ENCODE measurements around the gene ARHGAP12. TPM values are rescaled to one million over a fixed set of nuclear protein-coding genes. Genes with fewer than 3 reads are reported as not detected.

The ARHGAP12 gene
- total and polyA plus RNA-seq, 5 experiments from 2014 or later: 9.9 to 35.0 (median 11.3) TPM

DNA sequence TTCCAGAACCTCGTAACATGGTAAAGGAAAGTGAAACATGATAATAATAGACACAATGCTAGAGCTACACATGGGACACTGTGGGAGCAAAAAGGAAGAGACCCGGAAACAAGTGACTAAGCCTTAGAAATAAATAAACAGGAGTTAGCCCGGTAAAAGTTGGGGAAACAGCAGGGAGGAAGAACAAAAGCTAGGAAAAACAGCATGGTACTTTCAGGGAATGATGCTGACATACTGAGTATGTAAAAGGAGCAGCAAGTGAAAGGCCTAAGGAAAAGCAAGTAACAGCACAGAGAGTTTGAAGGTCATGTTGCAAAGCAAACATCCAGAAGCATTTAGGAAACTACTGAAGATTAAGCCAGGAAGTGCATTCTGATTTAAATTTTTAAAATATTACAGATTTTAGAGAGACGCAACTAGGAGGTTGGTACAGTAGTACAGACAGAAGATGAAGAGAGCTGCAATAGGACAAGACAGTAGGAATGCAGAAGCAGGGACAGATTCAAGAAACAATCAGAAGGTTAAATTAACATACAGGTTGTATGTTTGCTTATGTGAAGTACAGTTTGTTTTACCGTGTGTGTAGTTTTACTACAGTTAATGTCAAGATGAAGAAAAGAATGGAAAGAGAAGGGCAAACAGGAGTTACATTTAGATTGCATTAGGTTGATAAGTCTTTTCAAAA is 63.7 kb downstream of the ARHGAP12 start:
- DNase-seq: no peak
- no peaks in the 10 kb centered on the region for H3K27me3 Mint-ChIP-seq
- POLR2A ChIA-PET: no interaction called here
- no peaks in the 10 kb centered on the region for H3K9me3 Mint-ChIP-seq
- no peak for ATAC-seq
- no peak overlapping the region for H3K4me3 Mint-ChIP-seq
- H3K27ac Mint-ChIP-seq: peak overlapping the region in 5 of 10 donors; percentile 1 to 37 (median 4)
- peaks cover 9 to 19% (median 9%) of the 10 kb centered on the region in 3 donors for H3K36me3 Mint-ChIP-seq
- H3K4me1 Mint-ChIP-seq: peaks cover 16 to 37% (median 23%) of the 10 kb centered on the region in 4 donors

DNA sequence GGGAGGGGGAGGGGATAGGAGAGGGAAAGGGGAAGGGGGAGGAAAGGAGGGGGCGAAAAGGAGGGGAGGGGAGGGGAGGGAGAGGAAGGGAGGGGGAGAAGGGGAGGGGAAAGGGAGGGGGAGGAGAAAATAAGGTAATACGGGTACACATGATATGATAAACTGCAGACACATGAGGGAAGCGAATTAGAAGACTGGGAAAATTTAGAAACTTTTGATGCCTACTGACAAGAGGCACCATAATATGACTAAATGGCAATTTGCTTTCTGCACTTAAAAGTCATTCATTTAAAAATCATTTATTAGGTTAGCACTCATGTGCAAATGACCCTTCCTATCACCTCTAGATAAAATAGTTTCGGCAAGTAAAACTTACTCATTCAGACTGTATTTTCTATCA is 73.6 kb downstream of the ARHGAP12 start:
- H3K4me3 Mint-ChIP-seq: no peak overlapping the region
- peaks cover 10 to 32% (median 18%) of the 10 kb centered on the region in 4 donors for H3K4me1 Mint-ChIP-seq
- no peaks in the 10 kb centered on the region for H3K27me3 Mint-ChIP-seq
- ATAC-seq (no peak), DNase-seq (no peak)
- POLR2A ChIA-PET: no interaction called here
- H3K9me3 Mint-ChIP-seq: peaks cover 0 to 9% (median 0%) of the 10 kb centered on the region in 9 donors
- H3K36me3 Mint-ChIP-seq: peaks cover 13 to 59% (median 21%) of the 10 kb centered on the region in 3 donors
- no peak overlapping the region for H3K27ac Mint-ChIP-seq

DNA sequence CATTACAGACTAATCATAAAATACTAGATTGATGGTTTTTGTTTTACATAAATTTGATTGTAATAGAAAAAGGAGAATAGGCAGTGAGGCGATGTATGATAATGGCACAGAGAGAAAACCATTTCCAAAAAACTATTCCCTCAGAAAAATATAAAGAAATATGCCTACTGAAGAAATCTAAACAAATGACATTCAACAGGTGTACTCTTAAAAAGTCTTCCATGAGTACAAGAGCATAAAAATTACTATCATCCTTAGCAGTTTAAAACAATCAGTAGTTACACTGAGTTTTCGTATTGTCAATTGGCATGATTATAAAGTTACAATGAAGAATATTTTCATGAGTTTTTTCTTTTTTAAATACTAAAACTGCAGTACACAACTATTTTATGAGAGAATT is 75.0 kb downstream of the ARHGAP12 start:
- DNase-seq: no peak
- Mint-ChIP-seq H3K4me1 (peaks cover 10 to 35% (median 18%) of the 10 kb centered on the region in 4 donors), H3K9me3 (peaks cover 0 to 3% (median 0%) of the 10 kb centered on the region in 9 donors), H3K4me3 (no peak overlapping the region), H3K27ac (no peak overlapping the region), H3K27me3 (no peaks in the 10 kb centered on the region), H3K36me3 (peaks cover 5 to 53% (median 12%) of the 10 kb centered on the region in 3 donors)
- ATAC-seq: no peak
- POLR2A ChIA-PET: no interaction called here

DNA sequence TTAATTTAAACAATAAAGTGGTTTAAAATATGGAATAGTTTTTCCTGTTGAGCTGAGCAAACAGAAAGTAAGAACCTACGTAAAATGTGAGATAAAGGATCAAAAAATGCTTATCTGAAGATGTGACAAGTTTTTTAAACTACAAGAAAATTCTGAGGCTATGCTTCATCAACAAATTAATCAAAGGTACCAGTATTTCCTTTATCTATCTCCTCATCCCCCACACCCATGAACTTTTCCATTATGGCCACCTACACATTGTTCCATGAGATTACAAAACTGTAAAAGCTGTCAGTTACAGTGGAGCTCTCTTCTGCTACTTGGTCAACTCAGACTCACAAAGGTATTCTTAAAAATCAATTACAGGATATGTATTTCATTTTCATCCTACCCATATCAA is 77.4 kb downstream of the ARHGAP12 start:
- POLR2A ChIA-PET: no interaction called here
- H3K4me1 Mint-ChIP-seq: peaks cover 3 to 22% (median 11%) of the 10 kb centered on the region in 4 donors
- ATAC-seq: no peak

DNA sequence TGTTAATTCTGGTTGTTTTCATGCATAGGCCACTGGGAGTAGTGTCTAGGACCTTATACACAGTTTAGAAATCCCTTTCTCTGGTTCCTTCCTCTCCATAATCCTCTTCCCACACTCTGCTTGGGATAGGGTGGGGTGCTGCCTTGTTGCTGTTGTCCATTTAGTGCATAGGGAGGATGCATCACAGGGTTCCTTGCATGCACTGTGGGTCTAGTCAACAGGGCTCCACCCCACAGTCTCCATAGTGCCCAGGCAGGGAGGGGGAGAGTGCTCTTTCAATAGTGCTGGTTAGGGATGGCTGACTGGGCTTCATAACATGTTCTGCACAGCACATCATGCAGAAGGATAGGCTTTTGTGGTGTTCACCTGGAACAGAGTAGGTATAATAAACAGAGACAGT is 81.1 kb downstream of the ARHGAP12 start:
- peak overlapping the region in 2 of 10 donors; percentile 38 to 87 for H3K27ac Mint-ChIP-seq
- peaks cover 5 to 33% (median 12%) of the 10 kb centered on the region in 4 donors for H3K4me1 Mint-ChIP-seq

More for the DNA sequence above, 77.4 kb downstream of the ARHGAP12 start:
- Mint-ChIP-seq H3K36me3 (peaks cover 0 to 49% (median 10%) of the 10 kb centered on the region in 3 donors), H3K4me3 (no peak overlapping the region), H3K27ac (peak overlapping the region in 1 of 10 donors; percentile 6), H3K27me3 (no peaks in the 10 kb centered on the region), H3K9me3 (no peaks in the 10 kb centered on the region)
- DNase-seq: no peak

DNA sequence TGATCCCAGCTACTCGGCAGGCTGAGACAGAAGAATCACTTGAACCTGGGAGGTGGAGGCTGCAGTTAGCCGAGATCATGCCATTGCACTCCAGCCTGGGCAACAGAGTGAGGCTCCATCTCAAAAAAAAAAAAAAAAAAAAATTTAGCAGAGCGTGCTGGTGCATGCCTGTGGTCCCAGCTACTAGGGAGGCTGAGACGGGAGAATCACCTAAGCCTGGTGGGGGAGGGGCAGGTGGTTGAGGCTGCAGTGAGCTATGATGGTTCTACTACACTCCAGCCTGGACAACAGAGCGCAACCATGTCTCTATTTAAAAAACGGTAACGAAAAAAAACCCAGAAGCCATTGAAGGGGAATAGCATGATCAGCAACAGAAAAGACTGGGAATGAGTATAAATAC is 89.9 kb downstream of the ARHGAP12 start:
- no peak overlapping the region for H3K27ac Mint-ChIP-seq
- ATAC-seq (no peak), DNase-seq (no peak)
- POLR2A ChIA-PET: no interaction called here
- H3K4me3 Mint-ChIP-seq: no peak overlapping the region
- H3K9me3 Mint-ChIP-seq: no peaks in the 10 kb centered on the region
- H3K36me3 Mint-ChIP-seq: peaks cover 0 to 42% (median 8%) of the 10 kb centered on the region in 3 donors
- no peaks in the 10 kb centered on the region for H3K27me3 Mint-ChIP-seq
- peaks cover 1 to 10% (median 5%) of the 10 kb centered on the region in 4 donors for H3K4me1 Mint-ChIP-seq

More for the DNA sequence above, 81.1 kb downstream of the ARHGAP12 start:
- Mint-ChIP-seq H3K9me3 (no peaks in the 10 kb centered on the region), H3K27me3 (no peaks in the 10 kb centered on the region), H3K36me3 (peaks cover 0 to 42% (median 17%) of the 10 kb centered on the region in 3 donors), H3K4me3 (no peak overlapping the region)
- DNase-seq: no peak
- POLR2A ChIA-PET: no interaction called here
- no peak for ATAC-seq

DNA sequence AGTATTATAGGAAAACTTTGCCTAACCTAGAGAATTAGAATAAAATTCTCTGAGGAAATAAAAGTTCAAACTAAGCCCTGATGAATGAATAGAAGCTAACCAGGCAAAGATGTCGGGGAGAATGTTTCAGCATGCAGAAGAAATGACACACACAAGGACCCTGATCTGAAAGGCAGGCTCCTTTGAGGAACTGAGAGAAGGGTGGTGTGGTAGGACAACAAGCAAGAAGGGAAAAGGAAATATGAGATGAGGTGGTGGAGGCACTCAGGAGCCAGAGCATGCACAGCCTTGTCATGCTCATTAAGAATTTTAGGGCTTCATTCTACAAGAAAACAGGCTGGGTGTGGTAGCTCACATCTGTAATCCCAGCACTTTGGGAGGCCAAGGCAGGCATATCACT is 90.6 kb downstream of the ARHGAP12 start:
- POLR2A ChIA-PET: no interaction called here
- H3K36me3 Mint-ChIP-seq: peaks cover 0 to 40% (median 8%) of the 10 kb centered on the region in 3 donors
- peaks cover 8 to 13% (median 11%) of the 10 kb centered on the region in 4 donors for H3K4me1 Mint-ChIP-seq
- no peak for ATAC-seq
- DNase-seq: no peak
- H3K27ac Mint-ChIP-seq: no peak overlapping the region
- no peaks in the 10 kb centered on the region for H3K27me3 Mint-ChIP-seq
- no peak overlapping the region for H3K4me3 Mint-ChIP-seq
- H3K9me3 Mint-ChIP-seq: no peaks in the 10 kb centered on the region

DNA sequence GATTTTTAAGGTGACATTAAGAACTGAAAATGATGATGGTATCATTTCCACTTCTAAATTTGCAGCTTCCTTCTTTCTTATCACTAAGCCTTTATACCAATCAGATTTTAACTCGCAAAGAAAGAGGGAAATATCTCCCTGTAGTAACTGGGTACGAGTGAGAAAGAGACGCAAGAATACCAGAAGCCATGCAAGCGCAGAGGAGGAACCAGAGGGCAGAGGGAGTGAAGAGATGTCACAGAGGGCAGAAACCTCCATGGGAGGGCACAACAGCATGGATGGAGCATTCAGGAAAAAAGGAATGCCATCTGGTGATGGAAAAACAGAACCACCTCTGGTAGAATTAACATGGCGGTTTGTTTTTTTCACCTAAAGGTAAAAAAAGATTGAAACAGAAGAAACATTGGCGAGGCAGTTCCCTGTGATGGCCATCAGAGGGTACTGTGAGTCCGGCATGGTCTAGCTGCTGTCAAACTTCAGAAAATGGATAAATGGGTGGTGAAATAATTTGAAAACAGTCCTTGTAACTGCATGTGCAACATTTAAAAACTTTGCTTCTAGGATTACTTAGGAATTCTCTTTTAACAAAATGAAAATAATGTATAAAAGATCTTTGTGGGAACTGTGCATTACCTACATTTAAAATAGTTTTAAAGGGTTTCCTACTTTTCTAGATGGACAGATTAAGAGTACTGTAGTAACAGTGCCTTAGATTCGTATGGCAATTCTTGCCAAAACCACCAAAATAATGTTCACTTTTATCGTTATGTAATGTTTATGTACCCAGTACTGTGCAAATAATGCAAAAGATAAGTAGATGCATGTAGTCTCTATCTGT is 91.8 kb downstream of the ARHGAP12 start:
- POLR2A ChIA-PET: no interaction called here
- peak overlapping the region in 3 of 10 donors; percentile 7 to 66 (median 42) for H3K27ac Mint-ChIP-seq
- no peaks in the 10 kb centered on the region for H3K9me3 Mint-ChIP-seq
- H3K4me3 Mint-ChIP-seq: no peak overlapping the region
- peaks cover 8 to 11% (median 10%) of the 10 kb centered on the region in 4 donors for H3K4me1 Mint-ChIP-seq
- H3K27me3 Mint-ChIP-seq: no peaks in the 10 kb centered on the region
- ATAC-seq (no peak), DNase-seq (no peak)
- peaks cover 0 to 39% (median 4%) of the 10 kb centered on the region in 3 donors for H3K36me3 Mint-ChIP-seq

DNA sequence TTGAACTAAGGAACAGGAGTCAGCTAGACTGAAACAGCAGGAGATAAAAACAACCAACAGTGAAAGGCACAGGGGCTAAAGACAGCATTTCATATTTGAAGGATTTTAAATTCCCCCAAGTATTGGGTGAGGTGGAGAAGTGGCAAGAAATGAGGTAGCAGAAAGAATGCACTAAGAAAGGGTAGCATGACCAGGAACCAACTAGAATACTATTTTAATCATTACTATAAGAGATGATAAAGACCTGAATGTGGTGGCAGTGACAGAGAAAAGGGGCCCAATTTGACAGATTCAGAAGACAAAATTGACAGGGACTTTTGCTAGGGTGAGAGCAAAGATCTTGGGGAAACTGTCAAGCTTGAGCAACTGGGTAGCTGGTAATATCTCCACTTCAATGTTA is 94.9 kb downstream of the ARHGAP12 start:
- ATAC-seq (no peak), DNase-seq (no peak)
- no peaks in the 10 kb centered on the region for H3K27me3 Mint-ChIP-seq
- peaks cover 8 to 11% (median 11%) of the 10 kb centered on the region in 4 donors for H3K4me1 Mint-ChIP-seq
- H3K27ac Mint-ChIP-seq: peak overlapping the region in 4 of 10 donors; percentile 0 to 58 (median 12)
- POLR2A ChIA-PET: no interaction called here
- H3K4me3 Mint-ChIP-seq: no peak overlapping the region
- H3K9me3 Mint-ChIP-seq: no peaks in the 10 kb centered on the region
- H3K36me3 Mint-ChIP-seq: peaks cover 0 to 46% (median 4%) of the 10 kb centered on the region in 3 donors

DNA sequence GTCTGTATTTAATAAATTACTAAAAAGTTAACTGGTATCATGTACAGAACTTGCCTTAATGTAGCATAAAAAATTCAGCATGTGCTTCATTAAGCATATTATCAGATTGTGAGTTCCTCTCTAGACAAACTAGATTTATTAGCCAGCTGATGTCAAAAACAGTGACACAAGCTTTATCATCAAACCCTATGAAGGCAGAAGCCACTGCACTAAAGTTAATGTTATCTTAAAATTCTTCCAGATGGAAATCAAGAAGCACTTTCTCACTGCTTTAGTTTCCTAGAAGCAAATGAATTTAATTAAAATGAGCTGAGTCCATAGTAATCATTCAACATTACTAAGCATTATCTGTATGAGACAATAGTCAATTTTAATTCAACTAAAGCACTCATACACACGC is 96.4 kb downstream of the ARHGAP12 start:
- Mint-ChIP-seq H3K27me3 (no peaks in the 10 kb centered on the region), H3K27ac (peak overlapping the region in 1 of 10 donors; percentile 1), H3K9me3 (no peaks in the 10 kb centered on the region), H3K4me3 (no peak overlapping the region), H3K4me1 (peaks cover 8 to 11% (median 10%) of the 10 kb centered on the region in 4 donors), H3K36me3 (peaks cover 0 to 40% (median 4%) of the 10 kb centered on the region in 3 donors)
- POLR2A ChIA-PET: no interaction called here
- DNase-seq (no peak), ATAC-seq (no peak)

DNA sequence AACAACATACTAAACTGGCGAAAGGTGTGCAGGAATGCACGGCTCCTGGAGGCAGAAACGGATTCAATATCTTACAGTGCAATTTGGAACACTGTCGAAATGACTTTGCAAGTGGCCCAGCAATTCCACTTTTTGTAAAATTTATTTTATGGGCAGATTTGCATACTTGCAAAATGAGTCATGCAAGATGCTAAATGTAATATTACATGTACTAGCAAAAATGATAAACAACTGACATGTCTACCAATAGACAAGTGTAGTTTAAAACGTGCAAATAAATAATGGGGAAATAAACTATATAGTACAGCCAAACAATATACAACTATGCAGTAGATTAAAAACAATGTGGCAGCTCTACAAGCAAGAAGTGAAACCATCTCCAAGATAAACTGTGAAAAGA is 97.7 kb downstream of the ARHGAP12 start:
- ATAC-seq: no peak
- peaks cover 0 to 44% (median 6%) of the 10 kb centered on the region in 3 donors for H3K36me3 Mint-ChIP-seq
- H3K27ac Mint-ChIP-seq: no peak overlapping the region
- no peak overlapping the region for H3K4me3 Mint-ChIP-seq
- H3K27me3 Mint-ChIP-seq: no peaks in the 10 kb centered on the region
- H3K4me1 Mint-ChIP-seq: peaks cover 7 to 11% (median 10%) of the 10 kb centered on the region in 4 donors
- no peaks in the 10 kb centered on the region for H3K9me3 Mint-ChIP-seq
- POLR2A ChIA-PET: no interaction called here
- no peak for DNase-seq

DNA sequence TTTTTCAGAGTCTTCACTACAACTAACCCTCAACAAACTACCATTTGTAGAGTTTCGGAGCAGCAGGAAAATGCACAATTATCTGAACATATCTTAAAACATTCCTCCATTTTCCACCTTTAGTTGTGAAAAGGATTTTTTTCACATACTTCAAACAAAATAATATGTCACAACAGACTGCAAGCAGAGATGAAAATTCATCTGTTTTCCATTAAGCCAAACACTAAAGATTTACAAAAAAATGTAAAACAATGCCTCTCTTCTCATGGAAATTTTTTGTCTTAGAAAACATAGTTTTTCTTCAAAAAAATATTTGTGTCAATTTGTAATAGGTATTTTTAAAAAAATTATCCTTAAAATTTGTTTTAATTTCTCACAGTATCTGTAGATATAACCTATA is 98.9 kb downstream of the ARHGAP12 start:
- Mint-ChIP-seq H3K27ac (peak overlapping the region in 1 of 10 donors; percentile 9), H3K36me3 (peaks cover 0 to 50% (median 6%) of the 10 kb centered on the region in 3 donors), H3K9me3 (no peaks in the 10 kb centered on the region), H3K4me1 (peaks cover 7 to 11% (median 10%) of the 10 kb centered on the region in 4 donors), H3K4me3 (no peak overlapping the region), H3K27me3 (no peaks in the 10 kb centered on the region)
- ATAC-seq: no peak
- DNase-seq: no peak
- POLR2A ChIA-PET: no interaction called here

DNA sequence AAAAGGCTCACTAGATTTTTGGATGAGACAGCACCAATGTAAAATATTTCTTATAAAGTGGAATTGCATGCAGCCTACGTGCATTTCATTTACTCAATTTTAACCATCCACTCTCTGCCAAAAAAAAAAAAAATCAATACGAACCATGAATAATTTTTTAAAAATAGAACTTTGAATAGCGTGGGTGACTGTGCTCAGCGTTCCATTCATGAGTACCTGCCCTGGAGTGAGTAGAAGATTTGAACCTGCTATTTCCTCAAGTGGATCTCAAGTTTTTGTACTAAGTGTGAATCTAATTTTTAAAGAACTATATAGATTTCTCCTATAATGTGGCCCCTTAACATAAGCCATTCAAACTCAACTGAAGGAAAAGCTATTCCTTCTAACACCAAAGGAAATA is 105.3 kb downstream of the ARHGAP12 start:
- POLR2A ChIA-PET: no interaction called here
- H3K27me3 Mint-ChIP-seq: no peaks in the 10 kb centered on the region
- no peak overlapping the region for H3K4me3 Mint-ChIP-seq
- H3K27ac Mint-ChIP-seq: no peak overlapping the region
- H3K36me3 Mint-ChIP-seq: peaks cover 0 to 62% (median 6%) of the 10 kb centered on the region in 3 donors
- no peak for DNase-seq
- no peaks in the 10 kb centered on the region for H3K9me3 Mint-ChIP-seq
- ATAC-seq: no peak
- no peaks in the 10 kb centered on the region for H3K4me1 Mint-ChIP-seq

Measured in naive thymus-derived CD8-positive, alpha-beta T cell (primary cell).